Measurements from ENCODE around the gene CFAP100.

CFAP100 gene

GRCh38 chr3:126485176-126485897, 90.6 kb downstream of the CFAP100 start:
- H3K27ac ChIP-seq, result no peak overlapping the region

GRCh38 chr3:126485956-126486355, 91.2 kb downstream of the CFAP100 start:
- TF ChIP-seq CTCF (IDR thresholded peaks at IDR 0.05) (no peak), ZFX (IDR thresholded peaks at IDR 0.05; ENCODE audit: borderline replicate concordance) (no peak)
- no peak overlapping the region for H3K27ac ChIP-seq

More at GRCh38 chr3:126485176-126485897, 90.6 kb downstream of the CFAP100 start:
- no peak for TF ChIP-seq ZFX (IDR thresholded peaks at IDR 0.05; ENCODE audit: borderline replicate concordance)
- no peak for TF ChIP-seq CTCF (IDR thresholded peaks at IDR 0.05)
